DMS153 treated with DMSO at 0.1 percent for 48 hours (cell line): ENCODE measurements around the gene TTC9.

ENCODE experiments used
- DNase-seq: peaks from one replicate; lab custom pipeline; 2025; ENCODE audit not compliant: unreplicated experiment; lab: John Stamatoyannopoulos, UW

TTC9 gene

DNA sequence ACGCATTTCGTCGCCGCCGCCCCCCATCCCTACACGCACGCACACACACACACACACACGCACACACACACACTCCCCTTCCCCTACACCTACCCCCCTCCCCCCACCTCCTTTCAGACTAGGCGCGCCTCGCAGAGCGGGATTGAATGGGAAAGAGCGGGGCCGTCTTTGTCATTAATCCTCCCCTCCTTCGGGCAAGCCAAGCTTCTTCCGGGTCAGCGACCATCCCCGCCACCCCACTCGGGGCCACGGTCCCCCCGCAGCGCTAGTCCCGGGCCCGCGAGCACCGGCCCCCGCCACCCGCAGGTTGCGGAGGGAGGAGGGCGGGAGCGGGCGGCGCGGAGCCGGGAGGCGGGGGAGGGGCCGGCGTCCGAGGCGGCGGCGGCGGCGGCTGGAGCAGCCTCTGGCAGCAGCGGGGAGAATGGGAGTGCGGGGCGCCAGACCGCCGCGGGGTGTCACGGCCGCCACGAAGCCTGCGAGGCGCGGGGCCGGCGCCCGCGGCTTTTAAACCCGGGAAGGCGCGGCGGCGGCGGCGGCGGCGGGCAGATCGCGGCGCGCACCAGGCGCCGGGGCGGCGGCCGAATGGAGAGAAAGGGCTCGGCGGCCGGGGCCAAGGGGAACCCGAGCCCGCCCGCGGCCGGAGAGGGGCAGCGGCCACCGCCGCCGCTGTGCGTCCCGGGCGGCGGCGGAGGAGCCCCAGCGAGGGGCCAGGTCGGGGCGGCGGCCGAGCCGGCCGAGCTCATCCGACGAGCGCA is at the start of gene TTC9:
TSS of gene TTC9 (plus strand) at position 369 of the 755 bp plus-strand sequence. CDS start at position 583, 214 bp downstream.
- DNase-seq, result no peak

DNA sequence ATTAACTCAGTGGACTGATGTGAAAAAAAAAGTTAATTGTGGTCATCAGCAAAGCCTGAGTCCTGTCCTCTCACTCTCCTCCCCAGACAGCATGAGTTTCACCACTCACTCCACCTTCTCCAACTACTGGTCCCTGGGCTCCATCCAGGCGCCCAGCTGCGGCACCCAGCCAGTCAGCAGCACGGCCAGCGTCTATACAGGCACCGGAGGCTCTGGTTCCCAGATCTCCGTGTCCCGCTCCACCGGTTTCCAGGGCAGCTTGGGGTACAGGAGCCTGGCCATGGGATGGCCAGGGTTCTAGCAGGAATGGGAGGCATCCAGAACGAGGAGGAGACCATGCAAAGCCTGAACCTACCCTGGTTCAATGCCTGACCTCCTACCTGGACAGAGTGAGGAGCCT is 47.3 kb upstream of the TTC9 start:
- no peak for DNase-seq

DNA sequence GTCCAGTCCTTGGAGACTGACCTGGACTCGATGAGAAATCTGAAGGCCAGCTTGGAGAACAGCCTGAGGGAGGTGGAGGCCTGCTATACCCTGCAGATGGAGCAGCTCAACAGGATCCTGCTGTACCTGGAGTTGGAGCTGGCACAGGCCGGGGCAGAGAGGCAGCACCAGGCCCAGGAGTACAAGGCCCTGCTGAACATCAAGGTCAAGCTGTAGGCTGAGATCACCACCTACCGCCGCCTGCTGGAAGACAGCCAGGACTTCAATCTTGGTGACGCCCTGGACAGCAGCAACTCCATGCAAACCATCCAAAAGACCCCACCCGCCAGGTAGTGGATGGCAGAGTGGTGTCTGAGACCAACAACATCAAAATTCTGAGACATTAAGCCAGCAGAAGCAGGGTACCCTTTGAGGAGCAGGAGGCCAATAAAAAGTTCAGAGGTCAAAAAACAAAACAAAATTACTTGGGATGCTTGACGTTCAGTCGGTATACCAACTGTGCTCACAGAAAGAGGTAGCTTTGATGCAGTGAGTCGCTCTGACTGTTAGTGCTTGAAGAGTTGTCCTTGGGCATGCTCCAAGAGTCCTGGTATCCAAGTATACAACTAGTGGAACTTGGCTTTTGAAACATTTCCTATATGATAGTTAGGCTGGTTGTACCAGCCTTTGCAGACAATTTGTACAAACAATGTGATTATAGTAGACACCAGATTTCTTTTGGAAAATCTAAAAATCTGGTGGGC is 46.1 kb upstream of the TTC9 start:
- DNase-seq, result no peak

GRCh38 chr14:70597731-70598130 is 44.0 kb upstream of the TTC9 start:
- no peak for DNase-seq

DNA sequence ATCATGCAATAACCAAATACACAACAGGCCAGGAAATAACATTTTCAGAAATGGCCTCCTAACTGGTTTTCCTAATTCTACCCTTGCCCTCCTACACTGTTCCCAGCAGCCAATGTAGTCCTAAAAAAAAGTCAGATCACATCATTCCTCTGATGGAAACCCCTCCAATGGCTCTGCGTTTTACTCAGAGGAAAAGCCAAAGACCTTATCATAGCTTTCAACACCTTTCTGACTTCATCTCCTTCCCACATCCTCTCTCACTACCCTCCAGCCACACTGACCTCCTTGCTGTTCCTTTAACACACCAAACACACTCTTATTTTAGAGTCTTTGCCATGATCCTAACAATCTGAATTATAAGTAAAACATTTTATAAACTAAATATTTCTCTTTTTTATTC is 42.4 kb upstream of the TTC9 start:
- DNase-seq, result no peak

DNA sequence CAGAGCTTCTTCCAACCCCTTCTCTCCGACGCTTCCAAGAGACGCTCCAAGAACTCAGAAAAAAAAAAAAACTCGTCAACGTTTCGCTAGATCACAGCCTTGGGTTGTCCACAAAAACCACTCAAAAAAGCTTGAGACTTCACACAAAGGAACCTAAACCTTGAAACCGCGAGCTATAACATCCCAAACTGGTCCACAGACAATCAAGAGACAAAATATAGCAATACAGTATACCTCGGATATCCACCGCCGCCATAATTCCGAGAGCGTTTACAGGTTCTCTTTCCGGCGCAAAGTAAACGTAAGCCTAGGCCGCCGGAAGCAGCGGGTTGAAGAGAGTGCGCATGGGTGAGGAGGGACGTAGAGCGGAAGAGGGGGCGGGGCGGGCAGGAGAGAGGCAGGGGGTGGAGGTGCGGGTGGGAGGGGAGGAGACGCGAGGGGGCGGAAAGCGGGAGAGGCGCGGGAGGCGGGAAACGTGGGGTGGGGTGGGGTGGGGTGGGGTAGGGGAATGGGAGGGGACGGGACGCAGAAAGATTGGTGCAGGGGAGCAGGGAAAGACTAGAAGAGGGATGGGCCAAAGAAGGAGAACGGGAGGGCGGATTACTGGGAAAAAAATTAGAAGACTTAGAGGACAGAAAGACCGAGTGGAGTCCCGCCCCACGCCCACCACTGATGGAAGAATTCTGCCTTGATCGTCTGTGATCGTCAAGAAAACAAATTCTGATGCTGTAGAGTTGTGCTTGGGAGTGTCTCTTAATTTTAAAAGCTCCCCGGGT is 41.1 kb upstream of the TTC9 start, which contains the start of gene MED6:
TSS of gene MED6 (minus strand) at position 274 of the 776 bp plus-strand sequence. CDS start at position 256, 18 bp downstream.
- DNase-seq, result peak; percentile 86

- DNase-seq, result no peak
Observed at GRCh38 chr14:70601162-70601561, 40.6 kb upstream of the TTC9 start.

DNA sequence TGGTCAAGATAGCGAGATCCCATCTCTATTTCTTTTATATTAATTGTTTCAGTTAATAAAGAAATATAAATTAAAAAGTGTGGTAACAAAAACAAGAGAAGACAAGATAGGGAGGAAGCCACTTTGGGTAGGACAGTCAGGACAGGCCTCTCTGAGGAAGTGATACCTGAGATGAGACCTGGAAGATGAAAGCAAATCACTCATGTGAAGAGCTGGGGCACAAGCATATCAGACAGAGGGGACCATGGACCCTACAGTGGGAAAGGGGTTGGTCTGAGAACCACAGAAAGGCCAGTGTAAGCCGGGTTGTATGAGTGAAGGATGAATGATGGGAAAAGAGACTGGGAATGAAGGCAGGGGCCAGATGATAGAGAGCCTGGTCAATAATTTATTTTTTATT is 39.5 kb upstream of the TTC9 start:
- DNase-seq, result no peak

DNA sequence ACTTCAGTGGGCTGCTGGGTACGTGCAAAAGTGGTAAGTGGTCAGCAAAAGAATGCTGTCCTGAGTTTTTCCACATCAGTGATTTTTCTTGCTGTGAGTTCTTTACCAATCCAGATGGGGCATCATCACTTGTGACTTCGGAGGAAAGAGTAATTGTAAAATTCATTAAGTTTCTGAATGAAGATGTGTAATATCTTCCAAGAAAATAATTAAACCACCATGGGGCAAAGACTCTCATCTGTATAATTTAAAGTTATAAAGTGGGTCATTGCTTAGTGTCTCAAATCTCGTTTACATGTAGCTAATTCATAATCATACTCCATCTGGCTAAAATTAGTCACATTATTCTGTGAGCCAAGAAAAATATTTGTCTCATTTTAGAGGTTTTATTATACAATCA is 30.5 kb upstream of the TTC9 start:
- DNase-seq, result no peak

- no peak for DNase-seq
Observed at GRCh38 chr14:70616646-70617045, 25.1 kb upstream of the TTC9 start.

DNA sequence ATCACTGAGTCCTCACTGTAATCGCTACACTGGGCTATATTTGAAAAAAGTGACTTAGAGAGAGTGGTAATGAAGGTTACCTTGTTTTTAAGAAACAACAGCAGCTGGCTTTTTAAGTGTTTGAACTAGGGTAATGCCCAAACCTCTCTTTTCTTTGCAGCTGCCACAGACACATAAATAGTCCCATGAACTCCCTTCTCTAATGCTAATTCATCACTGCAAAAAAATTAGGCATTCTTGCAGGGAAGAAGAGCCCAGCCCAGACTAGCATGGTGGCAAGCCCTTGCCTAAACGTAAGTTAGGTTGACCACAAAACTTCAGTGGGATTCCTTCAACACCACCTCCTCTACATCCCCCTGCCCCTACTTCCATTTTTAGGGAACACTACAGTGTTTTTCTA is 23.4 kb upstream of the TTC9 start:
- no peak for DNase-seq

DNA sequence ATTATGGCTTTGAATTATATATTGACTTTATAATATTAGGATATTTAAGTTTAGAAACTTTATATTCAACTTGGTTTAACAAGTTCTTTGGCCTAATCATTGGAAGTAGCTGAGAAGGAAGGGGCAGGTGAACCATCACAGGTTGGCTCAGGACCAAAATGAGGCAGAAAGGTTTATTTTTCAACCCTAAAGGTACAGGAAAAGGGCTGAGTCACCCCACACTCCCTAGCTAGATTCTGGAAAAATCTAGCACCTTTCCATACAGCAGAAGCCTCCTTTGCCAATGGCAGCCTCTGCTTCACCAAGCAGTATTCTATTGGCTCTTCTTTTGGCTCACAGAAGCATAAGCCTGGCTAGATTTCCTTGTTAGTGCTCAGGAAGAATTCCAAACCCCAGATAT is 22.0 kb upstream of the TTC9 start:
- no peak for DNase-seq

- DNase-seq, result peak; percentile 31
Observed at GRCh38 chr14:70622111-70622712, 19.5 kb upstream of the TTC9 start.

- no peak for DNase-seq
Observed at GRCh38 chr14:70624972-70625371, 16.7 kb upstream of the TTC9 start.

DNA sequence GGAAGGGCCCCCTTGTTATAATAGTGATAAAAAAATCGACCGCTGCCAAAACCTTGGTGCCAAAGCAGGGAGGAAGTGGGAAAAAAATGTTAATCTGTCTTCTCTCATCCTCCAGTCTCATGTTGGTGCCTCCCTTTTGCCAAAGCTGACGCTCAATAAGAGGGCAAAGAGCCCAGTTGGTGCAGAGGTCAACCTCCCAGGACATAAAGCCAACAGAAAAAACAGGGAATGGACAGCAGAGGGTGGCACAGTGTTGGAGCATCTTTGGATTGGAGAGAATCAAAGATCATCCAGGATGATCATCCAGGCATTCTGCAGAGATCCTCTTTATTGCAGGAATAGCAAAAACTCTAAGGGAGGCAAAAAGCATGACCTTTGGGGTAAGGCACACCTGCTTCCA is 9.8 kb upstream of the TTC9 start:
- no peak for DNase-seq

- DNase-seq, result no peak
Observed at GRCh38 chr14:70635971-70636595, 5.6 kb upstream of the TTC9 start.

- DNase-seq, result no peak
Observed at GRCh38 chr14:70638416-70638815, 3.3 kb upstream of the TTC9 start.

GRCh38 chr14:70640938-70641547 is 673 bp upstream of the TTC9 start:
- peak; percentile 30 for DNase-seq

DNA sequence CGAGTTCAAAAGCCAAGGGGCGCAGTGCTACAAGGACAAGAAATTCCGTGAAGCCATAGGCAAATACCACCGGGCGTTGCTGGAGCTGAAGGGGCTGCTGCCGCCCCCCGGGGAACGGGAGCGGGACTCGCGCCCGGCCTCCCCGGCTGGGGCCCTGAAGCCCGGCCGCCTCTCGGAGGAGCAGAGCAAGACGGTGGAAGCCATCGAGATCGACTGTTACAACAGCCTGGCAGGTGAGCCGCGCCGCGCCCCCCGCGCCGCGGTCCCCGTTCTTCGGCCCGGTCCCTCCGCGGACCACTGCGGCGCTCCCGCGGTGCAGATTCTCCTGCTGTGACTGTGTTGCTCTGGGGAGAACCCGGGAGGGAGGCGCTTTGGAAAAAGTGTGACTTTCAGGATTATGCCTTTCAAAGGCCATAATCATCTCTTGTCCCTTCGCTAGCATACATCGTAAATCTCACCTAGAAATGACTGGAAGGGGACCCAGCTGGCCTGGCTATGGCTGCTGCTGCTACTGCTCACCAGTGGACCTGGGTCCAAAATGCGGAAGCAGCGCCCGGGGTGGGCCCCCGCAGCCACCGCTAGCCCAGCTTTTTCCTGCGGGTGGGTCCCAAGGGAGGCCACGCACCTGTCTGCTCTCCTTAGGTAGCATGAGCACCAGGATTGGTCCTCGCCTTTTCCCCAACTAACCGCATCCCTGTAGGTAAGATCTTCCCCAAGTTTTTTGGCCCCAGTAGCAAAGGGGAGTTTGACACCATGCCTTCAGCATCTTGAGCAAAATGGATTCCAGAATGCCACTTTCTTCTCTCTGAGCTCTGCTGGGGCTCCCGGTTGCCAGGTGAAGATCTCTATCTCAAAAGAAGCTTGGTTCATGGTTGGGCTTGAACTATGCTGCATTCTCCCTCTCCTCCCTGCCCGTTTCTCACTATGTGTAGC is 853 bp downstream of the TTC9 start:
- no peak for DNase-seq
